Measurements from ENCODE around the gene SEC31A.

Gene SEC31A

GRCh38 chr4:82790060-82790660, 100.8 kb downstream of the SEC31A start:
- DNase-seq (ENCODE audit: low read depth) = no peak

GRCh38 chr4:82789025-82789776, 101.8 kb downstream of the SEC31A start:
- DNase-seq (ENCODE audit: low read depth) = no peak

GRCh38 chr4:82787342-82787741, 103.6 kb downstream of the SEC31A start:
- no peak for DNase-seq (ENCODE audit: low read depth)

- DNase-seq (ENCODE audit: low read depth) = no peak
These were observed 104.1 kb downstream of the SEC31A start for GRCh38 chr4:82786828-82787227.

GRCh38 chr4:82785611-82786400, 105.1 kb downstream of the SEC31A start:
- DNase-seq (ENCODE audit: low read depth) = no peak

GRCh38 chr4:82784681-82785610, 106.0 kb downstream of the SEC31A start:
- no peak for DNase-seq (ENCODE audit: low read depth)

- no peak for DNase-seq (ENCODE audit: low read depth)
These were observed 108.2 kb downstream of the SEC31A start for GRCh38 chr4:82782626-82783345.

- DNase-seq (ENCODE audit: low read depth) = no peak
These were observed 110.2 kb downstream of the SEC31A start for GRCh38 chr4:82780752-82781231.

GRCh38 chr4:82780170-82780751, 110.7 kb downstream of the SEC31A start:
- DNase-seq (ENCODE audit: low read depth) = no peak

- no peak for DNase-seq (ENCODE audit: low read depth)
These were observed 111.9 kb downstream of the SEC31A start for GRCh38 chr4:82779032-82779431.

- DNase-seq (ENCODE audit: low read depth) = no peak
These were observed 113.0 kb downstream of the SEC31A start for GRCh38 chr4:82777857-82778525.

GRCh38 chr4:82776925-82777542, 113.9 kb downstream of the SEC31A start:
- DNase-seq (ENCODE audit: low read depth) = no peak

GRCh38 chr4:82775243-82775642, 115.7 kb downstream of the SEC31A start:
- no peak for DNase-seq (ENCODE audit: low read depth)

- no peak for DNase-seq (ENCODE audit: low read depth)
These were observed 116.2 kb downstream of the SEC31A start for GRCh38 chr4:82774711-82775171.

- no peak for DNase-seq (ENCODE audit: low read depth)
These were observed 117.9 kb downstream of the SEC31A start for GRCh38 chr4:82773057-82773456.

GRCh38 chr4:82770607-82771006, 120.3 kb downstream of the SEC31A start:
- DNase-seq (ENCODE audit: low read depth) = no peak
